Measurements from ENCODE around the gene TWIST1. TPM values are rescaled to one million over a fixed set of nuclear protein-coding genes. Genes with fewer than 3 reads are reported as not detected.
A peak's percentile ranks its signal among the peaks of the same experiment; 100 is the strongest.

The TWIST1 gene
- total RNA-seq, 4 donors from 2014 or later = 1.9 TPM; not detected in 3

DNA sequence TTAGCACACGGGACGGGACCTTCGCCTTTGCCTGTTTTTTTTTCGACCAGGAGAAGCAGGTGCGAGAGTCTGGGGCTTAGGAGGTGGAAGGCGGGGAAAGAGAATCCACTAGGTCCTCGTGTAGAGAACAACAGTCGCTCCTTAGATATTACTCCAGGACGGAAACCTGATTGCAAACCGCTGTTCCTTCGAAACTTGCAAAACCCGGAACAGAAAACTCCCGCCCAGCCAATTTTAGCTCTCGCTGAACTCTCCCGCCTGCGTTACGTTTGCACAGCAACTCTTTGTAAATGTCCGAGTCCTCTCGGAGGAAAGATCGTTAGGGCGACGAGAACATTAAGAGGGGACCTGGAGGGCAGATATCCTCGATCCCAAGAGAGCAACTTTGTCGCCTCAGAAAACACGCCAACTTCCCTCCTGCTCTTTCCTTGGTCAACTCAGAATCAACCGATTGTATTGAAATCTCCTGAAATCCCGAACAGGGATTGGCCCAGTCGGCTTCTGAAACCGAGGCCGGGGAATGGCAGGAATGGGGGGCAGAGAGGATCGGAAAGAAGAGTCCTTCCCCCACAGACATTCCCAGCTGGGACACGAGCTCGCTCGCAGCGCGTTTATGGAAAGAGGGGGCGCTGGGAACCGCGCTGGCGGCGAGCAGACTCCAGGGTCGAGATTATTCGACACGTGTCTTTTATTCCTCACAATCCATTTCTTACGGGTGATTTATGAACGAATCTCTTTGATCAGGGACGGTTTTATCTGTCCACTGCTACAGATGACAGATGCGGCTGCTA, 9.9 kb downstream of the TWIST1 start:
- intact Hi-C loops (cut with DNase I; ENCODE audit: low total_unique reads) = no loop called here
- Histone ChIP-seq H3K9me3 (no peaks in the 10 kb centered on the region), H3K4me1 (peaks cover 0 to 8% of the 10 kb centered on the region in 2 donors), H3K27me3 (peaks cover 71 to 82% (median 77%) of the 10 kb centered on the region in 3 donors), H3K27ac (no peak overlapping the region), H3K4me3 (peak overlapping the region; percentile 38 to 63 (median 50)), H3K36me3 (no peaks in the 10 kb centered on the region)
- DNase-seq = no peak
- in situ Hi-C loops (cut with MboI; ENCODE audit: low sequenced_read_pairs in 4 of 4) = no loop called here
- peak; percentile 52 to 58 for ATAC-seq
- no peak for TF ChIP-seq POLR2A (IDR thresholded peaks at IDR 0.05)
- TF ChIP-seq, protein P1, sequence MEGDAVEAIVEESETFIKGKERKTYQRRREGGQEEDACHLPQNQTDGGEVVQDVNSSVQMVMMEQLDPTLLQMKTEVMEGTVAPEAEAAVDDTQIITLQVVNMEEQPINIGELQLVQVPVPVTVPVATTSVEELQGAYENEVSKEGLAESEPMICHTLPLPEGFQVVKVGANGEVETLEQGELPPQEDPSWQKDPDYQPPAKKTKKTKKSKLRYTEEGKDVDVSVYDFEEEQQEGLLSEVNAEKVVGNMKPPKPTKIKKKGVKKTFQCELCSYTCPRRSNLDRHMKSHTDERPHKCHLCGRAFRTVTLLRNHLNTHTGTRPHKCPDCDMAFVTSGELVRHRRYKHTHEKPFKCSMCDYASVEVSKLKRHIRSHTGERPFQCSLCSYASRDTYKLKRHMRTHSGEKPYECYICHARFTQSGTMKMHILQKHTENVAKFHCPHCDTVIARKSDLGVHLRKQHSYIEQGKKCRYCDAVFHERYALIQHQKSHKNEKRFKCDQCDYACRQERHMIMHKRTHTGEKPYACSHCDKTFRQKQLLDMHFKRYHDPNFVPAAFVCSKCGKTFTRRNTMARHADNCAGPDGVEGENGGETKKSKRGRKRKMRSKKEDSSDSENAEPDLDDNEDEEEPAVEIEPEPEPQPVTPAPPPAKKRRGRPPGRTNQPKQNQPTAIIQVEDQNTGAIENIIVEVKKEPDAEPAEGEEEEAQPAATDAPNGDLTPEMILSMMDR (IDR thresholded peaks at IDR 0.05 in 4 of 5, conservative IDR thresholded peaks at IDR 0.05 in 1 of 5) = no peak

DNA sequence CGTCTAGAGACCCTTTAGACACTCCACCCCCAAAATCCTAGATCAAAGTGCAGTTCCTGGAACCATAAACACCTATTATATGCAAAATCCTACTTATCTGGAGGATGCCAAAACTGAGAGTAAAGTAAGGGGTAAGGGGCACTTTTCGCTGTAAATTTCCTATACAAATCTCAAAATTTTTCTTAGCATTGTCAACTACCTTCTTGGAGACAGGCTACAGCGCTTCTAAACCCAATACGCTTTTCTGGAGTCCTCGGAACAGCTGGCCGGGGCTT, 10.4 kb downstream of the TWIST1 start:
- no peak for DNase-seq
- H3K27ac ChIP-seq = no peak overlapping the region
- H3K4me3 ChIP-seq = peak overlapping the region; percentile 38 to 63 (median 50)
- H3K4me1 ChIP-seq = peaks cover 0 to 8% of the 10 kb centered on the region in 2 donors
- peaks cover 70 to 77% (median 74%) of the 10 kb centered on the region in 3 donors for H3K27me3 ChIP-seq
- no peaks in the 10 kb centered on the region for H3K36me3 ChIP-seq
- no peaks in the 10 kb centered on the region for H3K9me3 ChIP-seq
- no peak for ATAC-seq
- TF ChIP-seq, protein P1 (IDR thresholded peaks at IDR 0.05 in 4 of 5, conservative IDR thresholded peaks at IDR 0.05 in 1 of 5) = no peak
- no peak for TF ChIP-seq POLR2A (IDR thresholded peaks at IDR 0.05)
- in situ Hi-C loops (cut with MboI; ENCODE audit: low sequenced_read_pairs in 4 of 4) = no loop called here
- intact Hi-C loops (cut with DNase I; ENCODE audit: low total_unique reads) = no loop called here

DNA sequence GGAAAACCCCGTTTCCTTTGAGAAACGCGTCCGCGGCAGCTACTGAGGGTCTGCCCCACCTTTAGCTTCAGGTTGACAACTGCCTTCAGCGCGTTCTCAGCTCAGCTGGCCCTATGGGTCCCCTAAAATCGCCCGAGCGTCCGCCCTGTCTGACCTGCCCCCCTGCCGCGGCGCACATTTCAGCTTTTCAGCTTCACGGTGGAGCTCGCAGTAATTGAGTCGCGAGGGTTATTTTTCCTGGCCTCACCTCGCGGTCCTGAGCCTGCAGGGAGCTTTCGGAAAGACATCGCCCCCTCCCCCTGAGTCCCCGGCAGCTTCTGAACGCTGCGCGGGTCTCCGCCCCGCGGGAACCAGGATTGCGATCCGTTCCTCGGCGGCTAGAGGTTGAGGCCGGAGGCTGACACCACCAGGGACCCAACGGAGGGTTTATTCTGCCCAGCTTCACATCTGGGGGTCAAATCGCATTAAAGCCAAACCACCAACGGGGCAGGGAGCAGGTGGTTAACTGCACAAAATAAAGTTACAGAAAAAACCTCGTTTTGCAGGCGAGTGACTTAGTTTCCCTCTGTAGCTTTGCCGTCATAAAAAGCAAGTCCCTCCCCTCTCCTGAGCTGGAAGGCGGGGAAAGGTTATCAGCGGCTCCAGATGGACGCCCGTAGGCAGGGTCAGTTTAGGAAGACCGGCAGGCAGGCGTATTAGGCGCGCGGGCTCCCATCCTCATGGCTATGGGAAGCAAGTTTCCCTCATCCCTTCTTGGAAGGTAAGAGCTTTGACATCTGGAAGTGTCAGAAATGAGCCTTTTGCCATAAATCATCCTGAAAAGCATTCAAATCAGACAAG, 11.0 kb downstream of the TWIST1 start:
- DNase-seq = no peak

DNA sequence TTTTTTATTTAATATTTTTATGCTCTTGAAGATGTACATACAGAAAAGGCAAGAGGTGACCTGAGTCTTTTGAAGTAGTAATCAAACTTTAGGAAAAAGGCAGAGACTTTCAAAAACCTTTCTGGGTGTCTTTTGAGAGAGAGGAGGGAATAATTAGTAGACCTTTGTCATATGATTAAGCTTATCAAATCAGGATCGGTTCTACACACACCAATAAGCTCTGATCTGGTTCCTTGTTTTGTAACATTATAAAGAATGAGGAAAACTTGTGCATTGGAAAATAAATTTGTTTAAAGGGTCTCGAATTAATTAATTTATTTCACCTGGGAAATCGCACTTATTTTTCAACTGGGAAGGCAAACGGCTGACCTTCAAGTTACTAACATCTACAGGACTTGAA, 11.9 kb downstream of the TWIST1 start:
- intact Hi-C loops (cut with DNase I; ENCODE audit: low total_unique reads) (no loop called here), in situ Hi-C loops (cut with MboI; ENCODE audit: low sequenced_read_pairs in 4 of 4) (no loop called here)
- ATAC-seq = no peak
- no peak for TF ChIP-seq POLR2A (IDR thresholded peaks at IDR 0.05)
- TF ChIP-seq, protein P1 (IDR thresholded peaks at IDR 0.05 in 4 of 5, conservative IDR thresholded peaks at IDR 0.05 in 1 of 5) = no peak
- no peak for DNase-seq
- Histone ChIP-seq H3K27me3 (peaks cover 58 to 76% (median 63%) of the 10 kb centered on the region in 3 donors), H3K4me3 (no peak overlapping the region), H3K9me3 (no peaks in the 10 kb centered on the region), H3K36me3 (no peaks in the 10 kb centered on the region), H3K27ac (no peak overlapping the region), H3K4me1 (peaks cover 0 to 8% of the 10 kb centered on the region in 2 donors)

More for the DNA sequence above, 11.0 kb downstream of the TWIST1 start:
- Histone ChIP-seq H3K4me3 (peak overlapping the region; percentile 15 to 63 (median 40)), H3K9me3 (no peaks in the 10 kb centered on the region), H3K4me1 (peaks cover 0 to 8% of the 10 kb centered on the region in 2 donors), H3K36me3 (no peaks in the 10 kb centered on the region), H3K27me3 (peaks cover 64 to 77% (median 72%) of the 10 kb centered on the region in 3 donors), H3K27ac (no peak overlapping the region)
- intact Hi-C loops (cut with DNase I; ENCODE audit: low total_unique reads) (no loop called here), in situ Hi-C loops (cut with MboI; ENCODE audit: low sequenced_read_pairs in 4 of 4) (no loop called here)
- TF ChIP-seq, protein P1 (IDR thresholded peaks at IDR 0.05 in 4 of 5, conservative IDR thresholded peaks at IDR 0.05 in 1 of 5) = no peak
- no peak for TF ChIP-seq POLR2A (IDR thresholded peaks at IDR 0.05)
- ATAC-seq = no peak
